A673 (cell line): ENCODE data around the gene SRCAP. TPM values are rescaled to one million over a fixed set of nuclear protein-coding genes. Genes with fewer than 3 reads are reported as not detected.

Source experiments
- BruUV-seq: library from RNA; stranded (reverse); fragments of 400-500 nt; replicated peaks from 2 replicates; lab custom pipeline; 2021; lab: Mats Ljungman, UMichigan
- CTCF ChIA-PET: fragments of 300-600 bp; sonication (Branson Sonifier 250); formaldehyde crosslinking; loops from one replicate; lab custom pipeline; 2022; ENCODE audit warnings: antibody characterized with exemption; lab: Charles Lee
- POLR2A ChIA-PET: fragments of 300-600 bp; sonication (Branson Sonifier 250); formaldehyde crosslinking; loops from one replicate; lab custom pipeline; 2022; ENCODE audit warnings: antibody characterized with exemption; ENCODE audit not compliant: low non-redundant PET; lab: Charles Lee
- DNase-seq: peaks from one replicate; pipeline ENCODE4 v3.0.0-alpha.2; 2015; ENCODE audit warnings: low spot score
- H3K27ac ChIP-seq: fragments of 200-600 bp; sonication (generic); 2 replicates; pipeline ENCODE4 v1.5.1; 2016; ENCODE audit warnings: mixed run types, low read depth, mild to moderate bottlenecking, mixed read lengths, antibody characterized with exemption, low read length; ENCODE audit not compliant: poor library complexity, severe bottlenecking
- H3K27me3 ChIP-seq: fragments of 200-600 bp; sonication (generic); replicated peaks from 2 replicates; pipeline ENCODE4 v1.6.1; 2017; ENCODE audit warnings: mixed run types, low read depth, mild to moderate bottlenecking, mixed read lengths, antibody characterized with exemption, low read length; ENCODE audit not compliant: insufficient read depth, poor library complexity
- H3K36me3 ChIP-seq: fragments of 200-600 bp; sonication (generic); 2 replicates; pipeline ENCODE4 v1.6.1; 2016; ENCODE audit warnings: mixed run types, mild to moderate bottlenecking, mixed read lengths, antibody characterized with exemption, low read length; ENCODE audit not compliant: insufficient read depth, poor library complexity, severe bottlenecking
- H3K4me1 ChIP-seq: fragments of 200-600 bp; sonication (generic); 2 replicates; pipeline ENCODE4 v1.6.1; 2017; ENCODE audit warnings: mixed run types, mild to moderate bottlenecking, mixed read lengths, antibody characterized with exemption, low read length; ENCODE audit not compliant: insufficient read depth, poor library complexity, severe bottlenecking
- H3K4me3 ChIP-seq: fragments of 200-600 bp; sonication (generic); 2 replicates; pipeline ENCODE4 v1.5.1; 2016; ENCODE audit warnings: low read depth, mixed run types, mild to moderate bottlenecking, mixed read lengths, low read length; ENCODE audit not compliant: poor library complexity, severe bottlenecking
- H3K9me3 ChIP-seq: fragments of 200-600 bp; sonication (generic); 2 replicates; pipeline ENCODE4 v1.6.1; 2016; ENCODE audit warnings: mixed run types, low read depth, mild to moderate bottlenecking, mixed read lengths, antibody characterized with exemption, low read length; ENCODE audit not compliant: poor library complexity, severe bottlenecking
- EZH2 ChIP-seq: fragments of 200-600 bp; sonication (generic); IDR thresholded peaks from 2 replicates; pipeline ENCODE4 v1.6.1; 2017; ENCODE audit warnings: borderline replicate concordance, low read depth, mild to moderate bottlenecking, mixed read lengths, antibody characterized with exemption, low read length; ENCODE audit not compliant: poor library complexity, severe bottlenecking
- intact Hi-C: fragments of 100-400 bp; cut with micrococcal nuclease; formaldehyde crosslinking; loops from one replicate; pipeline ENCODE4 v1.10.0; 2022; ENCODE audit not compliant: unreplicated experiment
- total RNA-seq: library from RNA; stranded (reverse); gene quantifications from 2 replicates; pipeline ENCODE4 v1.2.3, GENCODE V29; 2021
- TF ChIP-seq, protein P1 (sequence below): fragments of 300-800, 200-600 bp; sonication (generic); conservative IDR thresholded peaks from 2 replicates; pipeline ENCODE4 v1.5.1; 2017; ENCODE audit warnings: low read depth, mild to moderate bottlenecking, antibody characterized with exemption, low read length, moderate library complexity, mixed read lengths

The SRCAP gene
- total RNA-seq, 1 experiment from 2014 or later, result 104 TPM

DNA sequence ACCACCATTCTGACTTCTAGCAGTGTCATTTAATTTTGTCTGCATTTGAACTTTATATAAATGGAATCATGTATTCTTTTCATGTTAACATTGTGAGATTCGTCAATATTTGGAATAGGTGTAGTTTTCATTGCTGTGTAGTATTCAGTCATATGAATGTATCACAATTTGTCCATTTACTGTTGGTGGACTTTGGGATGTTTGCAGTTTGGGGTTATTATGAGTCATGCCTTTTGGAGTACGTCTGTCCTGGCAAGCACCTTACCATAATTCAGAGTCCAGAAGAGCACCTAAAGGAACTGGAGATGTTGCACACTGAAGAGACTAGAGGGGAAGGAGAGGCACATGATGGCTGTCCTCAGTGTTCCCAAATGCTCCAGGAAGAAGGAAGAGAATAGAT is 46.1 kb downstream of the SRCAP start:
- Histone ChIP-seq H3K27ac (no peak overlapping the region), H3K9me3 (no peaks in the 10 kb centered on the region), H3K27me3 (no peaks in the 10 kb centered on the region), H3K36me3 (peaks cover 22% of the 10 kb centered on the region), H3K4me1 (no peaks in the 10 kb centered on the region), H3K4me3 (no peak overlapping the region)
- ChIA-PET CTCF (no interaction called here), POLR2A (no interaction called here)
- DNase-seq, result no peak
- no peak for TF ChIP-seq EZH2
- TF ChIP-seq, protein P1, sequence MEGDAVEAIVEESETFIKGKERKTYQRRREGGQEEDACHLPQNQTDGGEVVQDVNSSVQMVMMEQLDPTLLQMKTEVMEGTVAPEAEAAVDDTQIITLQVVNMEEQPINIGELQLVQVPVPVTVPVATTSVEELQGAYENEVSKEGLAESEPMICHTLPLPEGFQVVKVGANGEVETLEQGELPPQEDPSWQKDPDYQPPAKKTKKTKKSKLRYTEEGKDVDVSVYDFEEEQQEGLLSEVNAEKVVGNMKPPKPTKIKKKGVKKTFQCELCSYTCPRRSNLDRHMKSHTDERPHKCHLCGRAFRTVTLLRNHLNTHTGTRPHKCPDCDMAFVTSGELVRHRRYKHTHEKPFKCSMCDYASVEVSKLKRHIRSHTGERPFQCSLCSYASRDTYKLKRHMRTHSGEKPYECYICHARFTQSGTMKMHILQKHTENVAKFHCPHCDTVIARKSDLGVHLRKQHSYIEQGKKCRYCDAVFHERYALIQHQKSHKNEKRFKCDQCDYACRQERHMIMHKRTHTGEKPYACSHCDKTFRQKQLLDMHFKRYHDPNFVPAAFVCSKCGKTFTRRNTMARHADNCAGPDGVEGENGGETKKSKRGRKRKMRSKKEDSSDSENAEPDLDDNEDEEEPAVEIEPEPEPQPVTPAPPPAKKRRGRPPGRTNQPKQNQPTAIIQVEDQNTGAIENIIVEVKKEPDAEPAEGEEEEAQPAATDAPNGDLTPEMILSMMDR, result no peak
- intact Hi-C loops, result loop anchor here (5.0 kb wide), 1 partner anchor 177 kb away; the partner anchor contains the start of gene FBXL19
- no TSS peak for BruUV-seq

GRCh38 chr16:30746638-30747175 is 47.7 kb downstream of the SRCAP start:
- TF ChIP-seq, protein P1, result no peak
- no peak for TF ChIP-seq EZH2
- BruUV-seq, result no TSS peak
- CTCF ChIA-PET, result no interaction called here
- Histone ChIP-seq H3K36me3 (peaks cover 19% of the 10 kb centered on the region), H3K4me3 (no peak overlapping the region), H3K27ac (no peak overlapping the region), H3K4me1 (no peaks in the 10 kb centered on the region), H3K9me3 (no peaks in the 10 kb centered on the region), H3K27me3 (no peaks in the 10 kb centered on the region)
- no peak for DNase-seq
- POLR2A ChIA-PET, result no interaction called here
- intact Hi-C loops, result loop anchor here (5.0 kb wide), 1 partner anchor 176 kb away; the partner anchor contains the start of gene FBXL19

- Histone ChIP-seq H3K9me3 (no peaks in the 10 kb centered on the region), H3K4me3 (peak overlapping the region; percentile 64), H3K4me1 (no peaks in the 10 kb centered on the region), H3K36me3 (peaks cover 13% of the 10 kb centered on the region), H3K27me3 (no peaks in the 10 kb centered on the region), H3K27ac (peak overlapping the region; percentile 84)
- intact Hi-C loops, result loop anchor here (5.0 kb wide), 1 partner anchor 175 kb away; the partner anchor contains the start of gene FBXL19
- POLR2A ChIA-PET, result interaction anchor here (0.6 kb wide), 1 partner anchor 604 kb away, joined by 3 read pairs; no protein-coding TSS in a partner anchor
- CTCF ChIA-PET, result no interaction called here
- TF ChIP-seq, protein P1, result no peak
- TF ChIP-seq EZH2, result no peak
- no peak for DNase-seq
- BruUV-seq, result no TSS peak
These were observed 48.4 kb downstream of the SRCAP start for GRCh38 chr16:30747331-30747730.
